NT2/D1 (cell line): ENCODE data around the gene RPS6KA2.

Source experiments
- DNase-seq: peaks from one replicate; pipeline ENCODE4 v3.0.0-alpha.2; 2011; ENCODE audit warnings: low read depth, low spot score
- H3K27me3 ChIP-seq: 2 replicates; pipeline ENCODE4 v1.6.0; 2011; ENCODE audit warnings: mild to moderate bottlenecking; ENCODE audit not compliant: insufficient read length, insufficient read depth
- H3K36me3 ChIP-seq: 2 replicates; pipeline ENCODE4 v1.6.1; 2011; ENCODE audit warnings: mild to moderate bottlenecking, low read length, mixed read lengths; ENCODE audit not compliant: insufficient read depth, insufficient read length
- H3K4me1 ChIP-seq: 2 replicates; pipeline ENCODE4 v1.5.1; 2011; ENCODE audit not compliant: insufficient read depth, insufficient read length
- H3K4me3 ChIP-seq: 2 replicates; pipeline ENCODE4 v1.5.1; 2011; ENCODE audit warnings: low read depth; ENCODE audit not compliant: insufficient read length
- H3K9ac ChIP-seq: 2 replicates; pipeline ENCODE4 v1.6.0; 2011; ENCODE audit warnings: low read depth; ENCODE audit not compliant: insufficient read length
- H3K9me3 ChIP-seq: 2 replicates; pipeline ENCODE4 v1.5.1; 2011; ENCODE audit warnings: mild to moderate bottlenecking, low read length; ENCODE audit not compliant: insufficient read depth
- SUZ12 ChIP-seq: IDR thresholded peaks from 2 replicates; pipeline ENCODE4 v1.6.1; 2011; ENCODE audit not compliant: insufficient read length, insufficient read depth; ENCODE audit errors: extremely low read depth
- YY1 ChIP-seq: IDR thresholded peaks from 2 replicates; pipeline ENCODE4 v1.6.1; 2011; ENCODE audit not compliant: insufficient read length, insufficient read depth
- ZNF274 ChIP-seq: IDR thresholded peaks from 2 replicates; pipeline ENCODE4 v1.6.1; 2011; ENCODE audit warnings: mild to moderate bottlenecking, low read depth, low read length

The RPS6KA2 gene

DNA sequence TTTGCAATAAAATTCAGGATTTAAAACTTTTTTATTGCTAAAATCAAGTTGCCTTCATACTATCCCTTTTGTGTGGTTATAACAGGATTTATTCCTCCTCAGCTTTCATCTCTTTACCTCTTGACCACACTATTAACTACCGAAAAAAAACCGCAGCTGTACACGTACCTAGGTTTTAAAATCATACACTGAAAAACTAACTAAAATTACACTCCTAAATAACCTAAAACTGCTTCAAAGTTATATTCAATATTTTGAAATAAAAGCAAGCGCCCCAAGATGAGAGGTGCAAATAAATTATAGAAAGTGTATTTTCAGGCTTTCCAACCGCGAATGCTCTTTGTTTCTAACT is 245.7 kb downstream of the RPS6KA2 start:
- peak overlapping the region; percentile 26 for H3K9ac ChIP-seq
- peak overlapping the region; percentile 71 for H3K4me3 ChIP-seq
- no peak for DNase-seq
- TF ChIP-seq ZNF274 (no peak), SUZ12 (no peak), YY1 (no peak)
- H3K27me3 ChIP-seq = no peaks in the 10 kb centered on the region
- H3K9me3 ChIP-seq = no peaks in the 10 kb centered on the region
- H3K36me3 ChIP-seq = no peaks in the 10 kb centered on the region
- no peaks in the 10 kb centered on the region for H3K4me1 ChIP-seq

DNA sequence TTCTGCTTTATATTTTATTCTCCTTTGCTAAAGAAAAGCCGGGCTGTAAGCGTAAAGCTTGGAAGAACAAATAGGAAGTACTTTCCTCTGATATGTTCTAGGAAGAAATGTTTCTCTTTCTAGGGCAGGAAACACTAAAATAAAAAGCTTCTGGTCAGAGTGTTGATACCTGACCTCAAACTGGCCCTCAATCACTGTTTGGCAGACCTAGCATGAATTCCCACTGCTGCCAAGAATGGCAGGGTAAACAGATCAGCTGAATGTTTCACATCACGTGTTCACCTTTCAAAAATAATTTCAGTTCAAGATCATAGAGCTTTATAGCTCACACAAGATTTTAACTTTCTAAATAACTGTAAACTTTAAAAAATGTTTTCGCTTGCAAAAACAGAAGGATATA is 247.3 kb downstream of the RPS6KA2 start:
- TF ChIP-seq SUZ12 (no peak), YY1 (no peak), ZNF274 (no peak)
- Histone ChIP-seq H3K9ac (no peak overlapping the region), H3K27me3 (no peaks in the 10 kb centered on the region)

DNA sequence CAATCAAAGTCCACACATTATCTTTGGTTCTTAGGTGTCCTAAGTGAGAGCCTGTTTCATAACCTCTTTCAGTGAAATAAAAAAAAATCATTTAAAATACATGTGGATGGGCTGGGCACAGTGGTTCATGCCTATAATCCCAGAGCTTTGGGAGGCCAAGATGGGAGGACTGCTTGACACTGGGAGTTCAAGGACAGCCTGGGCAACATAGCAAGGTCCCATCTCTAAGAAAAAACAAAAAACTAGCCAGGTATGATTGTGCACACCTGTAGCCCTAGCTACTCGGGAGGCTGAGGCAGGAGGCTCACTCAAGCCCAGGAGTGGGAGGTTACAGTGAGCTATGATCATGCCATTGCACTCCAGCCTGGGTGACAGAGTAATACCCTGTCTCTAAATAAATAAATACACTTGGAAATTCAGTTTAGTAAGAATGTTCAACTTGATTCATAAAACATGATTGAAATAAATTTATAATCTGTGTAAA is 247.9 kb downstream of the RPS6KA2 start:
- no peak for TF ChIP-seq SUZ12
- H3K9ac ChIP-seq = no peak overlapping the region
- H3K36me3 ChIP-seq = no peaks in the 10 kb centered on the region
- no peaks in the 10 kb centered on the region for H3K27me3 ChIP-seq
- H3K4me1 ChIP-seq = no peaks in the 10 kb centered on the region
- H3K9me3 ChIP-seq = no peaks in the 10 kb centered on the region
- H3K4me3 ChIP-seq = no peak overlapping the region
- no peak for DNase-seq

More for the DNA sequence above, 247.3 kb downstream of the RPS6KA2 start:
- no peaks in the 10 kb centered on the region for H3K36me3 ChIP-seq
- no peaks in the 10 kb centered on the region for H3K9me3 ChIP-seq
- no peak for DNase-seq
- H3K4me1 ChIP-seq = no peaks in the 10 kb centered on the region
- no peak overlapping the region for H3K4me3 ChIP-seq

DNA sequence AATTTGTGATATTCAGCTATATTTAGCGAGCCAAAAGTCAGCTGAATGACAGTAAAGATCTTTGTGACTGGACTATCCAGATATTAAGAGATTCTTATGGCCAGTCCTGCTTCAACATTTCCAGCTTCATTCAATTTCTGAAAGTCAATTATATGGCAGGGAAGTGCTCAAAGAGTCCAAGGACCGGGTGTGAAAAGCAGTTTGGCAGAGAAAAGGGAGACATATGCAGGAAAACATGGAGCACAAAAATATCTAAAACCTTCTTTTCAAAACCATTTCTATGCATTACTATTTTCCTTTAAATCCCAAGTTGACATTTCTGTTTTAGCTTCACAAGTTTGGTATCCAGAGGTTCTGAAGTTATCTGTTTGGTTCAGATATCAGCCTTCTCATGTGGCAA is 249.3 kb downstream of the RPS6KA2 start:
- TF ChIP-seq SUZ12 = no peak
- TF ChIP-seq ZNF274 = no peak
- Histone ChIP-seq H3K4me3 (no peak overlapping the region), H3K9ac (no peak overlapping the region), H3K9me3 (no peaks in the 10 kb centered on the region), H3K4me1 (no peaks in the 10 kb centered on the region), H3K36me3 (no peaks in the 10 kb centered on the region), H3K27me3 (no peaks in the 10 kb centered on the region)
- DNase-seq = no peak

DNA sequence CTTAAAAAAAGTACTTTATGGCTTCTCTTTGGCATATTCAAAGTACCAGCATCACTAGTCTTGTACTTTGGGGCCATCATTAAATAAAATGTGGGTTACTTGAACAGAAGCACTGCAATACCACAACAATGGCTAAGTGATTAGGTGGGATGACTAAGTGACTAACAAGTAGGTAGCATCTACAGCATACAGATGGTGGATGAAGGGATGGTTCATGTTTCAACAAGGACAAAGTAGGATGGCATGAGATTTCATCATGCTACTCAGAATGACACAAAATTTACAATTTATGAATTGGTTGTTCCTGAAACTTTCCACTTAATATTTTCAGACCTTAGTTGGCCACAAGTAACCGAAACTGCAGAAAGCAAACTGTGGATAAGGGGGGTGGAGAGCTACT is 252.0 kb downstream of the RPS6KA2 start:
- DNase-seq = no peak
- Histone ChIP-seq H3K27me3 (no peaks in the 10 kb centered on the region), H3K9ac (no peak overlapping the region), H3K4me3 (no peak overlapping the region), H3K9me3 (no peaks in the 10 kb centered on the region), H3K4me1 (no peaks in the 10 kb centered on the region), H3K36me3 (no peaks in the 10 kb centered on the region)
- no peak for TF ChIP-seq YY1
- no peak for TF ChIP-seq ZNF274
- TF ChIP-seq SUZ12 = no peak

DNA sequence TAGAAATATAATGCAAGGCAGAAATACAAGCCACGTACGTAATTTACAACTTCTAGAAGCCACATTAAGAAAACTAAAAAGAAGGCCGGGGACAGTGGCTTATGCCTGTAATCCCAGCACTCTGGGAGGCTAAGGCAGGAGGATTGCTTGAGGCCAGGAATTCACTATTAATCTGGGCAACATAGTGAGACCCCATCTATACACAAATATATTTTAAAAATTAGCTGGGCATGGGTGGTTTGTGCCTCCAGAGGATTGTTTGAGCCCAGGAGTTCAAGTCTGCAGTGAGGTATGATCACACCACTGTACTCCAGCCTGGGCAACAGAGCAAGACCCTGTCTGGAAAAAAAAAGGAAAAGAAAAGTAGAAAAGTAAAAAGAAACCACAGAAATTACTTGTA is 256.6 kb downstream of the RPS6KA2 start:
- no peak for TF ChIP-seq ZNF274
- TF ChIP-seq YY1 = no peak
- TF ChIP-seq SUZ12 = no peak
- Histone ChIP-seq H3K4me1 (no peaks in the 10 kb centered on the region), H3K4me3 (no peak overlapping the region), H3K27me3 (no peaks in the 10 kb centered on the region), H3K9ac (no peak overlapping the region), H3K36me3 (no peaks in the 10 kb centered on the region), H3K9me3 (no peaks in the 10 kb centered on the region)
- no peak for DNase-seq

DNA sequence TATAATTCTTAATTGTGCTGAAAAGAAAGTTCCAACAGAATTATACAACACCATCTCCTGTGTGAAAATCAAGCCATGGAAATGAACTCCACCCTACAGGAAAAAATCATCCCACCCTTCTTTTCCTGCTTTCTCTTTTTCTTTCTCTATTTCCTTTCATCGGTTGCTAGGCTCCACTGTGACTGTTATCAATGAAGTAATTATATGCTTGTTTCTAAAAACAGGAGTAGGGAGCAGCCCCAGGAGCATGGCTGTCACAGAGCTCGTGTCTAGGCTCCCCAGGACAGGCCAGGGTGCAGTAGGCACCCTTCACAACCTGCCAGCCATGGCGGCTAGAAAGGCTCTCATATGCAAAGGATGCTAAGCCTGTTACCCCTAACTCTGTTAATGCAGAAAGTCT is 257.3 kb downstream of the RPS6KA2 start:
- H3K27me3 ChIP-seq = no peaks in the 10 kb centered on the region
- H3K9me3 ChIP-seq = no peaks in the 10 kb centered on the region
- no peaks in the 10 kb centered on the region for H3K4me1 ChIP-seq
- no peak overlapping the region for H3K4me3 ChIP-seq
- no peak for TF ChIP-seq SUZ12
- TF ChIP-seq YY1 = no peak
- no peak for TF ChIP-seq ZNF274
- DNase-seq = no peak
- H3K9ac ChIP-seq = no peak overlapping the region
- no peaks in the 10 kb centered on the region for H3K36me3 ChIP-seq

DNA sequence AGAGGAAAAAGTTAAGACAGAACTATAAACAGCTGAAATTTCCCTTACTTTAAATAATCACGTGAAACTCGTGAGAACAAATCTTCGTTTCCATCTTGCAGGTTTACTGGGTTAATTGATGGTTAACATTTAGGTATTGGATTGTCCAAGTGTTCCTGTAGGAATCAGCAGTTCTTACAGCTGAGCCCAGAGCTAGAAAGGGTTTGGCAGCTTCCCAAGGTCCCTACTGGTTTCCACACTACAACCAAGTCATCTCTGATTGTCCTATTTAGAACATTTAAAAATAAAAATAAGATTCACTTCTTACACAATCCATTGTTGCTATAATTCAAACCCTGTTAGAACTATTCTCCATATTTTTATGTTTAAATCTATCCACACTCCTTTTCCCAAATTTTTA is 260.1 kb downstream of the RPS6KA2 start:
- Histone ChIP-seq H3K9ac (no peak overlapping the region), H3K27me3 (no peaks in the 10 kb centered on the region), H3K9me3 (no peaks in the 10 kb centered on the region), H3K36me3 (peaks cover 8% of the 10 kb centered on the region), H3K4me3 (no peak overlapping the region), H3K4me1 (peaks cover 4% of the 10 kb centered on the region)
- TF ChIP-seq ZNF274 (no peak), YY1 (no peak), SUZ12 (no peak)
- no peak for DNase-seq
